UCSD-AML1 (cell line): ENCODE measurements around the gene GALNT13.

ENCODE experiments used
- DNase-seq: peaks from one replicate; lab custom pipeline; 2025; ENCODE audit not compliant: unreplicated experiment; lab: John Stamatoyannopoulos, UW

The GALNT13 gene

DNA sequence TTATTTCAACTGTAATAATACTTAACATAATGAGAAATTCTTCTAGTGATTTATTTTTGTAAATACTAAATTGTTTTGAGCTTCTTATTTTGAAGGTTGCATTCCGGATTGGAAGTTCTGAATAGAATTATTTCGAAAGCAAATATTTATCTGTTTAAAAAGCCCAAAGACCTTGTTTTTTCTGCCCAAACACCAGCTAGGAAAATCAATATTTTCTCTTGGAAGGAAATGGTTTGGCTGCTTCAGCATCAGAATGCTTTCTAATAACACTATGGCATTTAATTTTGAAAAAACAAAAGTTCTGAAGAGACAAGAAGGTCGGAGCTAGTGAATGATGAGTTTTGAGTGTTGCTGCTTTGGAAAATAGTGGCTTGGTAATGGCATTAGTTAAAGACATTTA lies 522.9 kb downstream of the GALNT13 start:
- DNase-seq = no peak

DNA sequence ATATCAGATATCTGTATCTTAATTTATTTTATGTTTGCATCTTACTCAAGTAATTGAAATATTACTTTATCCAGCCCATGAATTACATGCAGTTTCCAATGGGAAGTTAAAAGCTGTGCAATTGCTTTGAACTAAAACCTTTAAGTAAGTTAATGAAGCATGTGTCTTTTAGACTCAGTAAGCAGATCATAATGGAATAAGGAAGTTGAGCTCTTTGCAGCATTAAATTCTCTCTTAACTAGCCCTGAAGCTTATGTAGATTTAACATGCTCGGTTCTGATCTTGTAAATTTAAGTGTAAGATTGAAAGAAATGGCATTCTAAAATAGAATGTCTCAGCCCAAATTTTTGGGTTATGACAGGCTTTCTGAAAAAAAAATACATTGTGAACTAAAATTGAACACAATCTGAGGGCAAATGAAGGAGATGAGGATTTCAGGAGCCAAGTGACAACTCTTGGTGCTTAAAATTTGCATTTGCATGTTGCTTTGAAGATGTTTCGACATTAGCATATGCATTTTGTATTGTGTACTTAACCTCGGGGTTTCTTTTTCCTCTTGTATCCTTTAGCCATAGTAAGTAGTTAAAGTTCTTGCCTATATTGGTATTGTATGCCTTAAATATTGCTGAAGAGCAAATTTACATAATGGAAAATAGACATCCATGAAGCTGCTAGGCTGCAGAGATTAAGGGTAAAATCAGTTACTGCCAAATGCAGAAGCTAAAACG lies 529.0 kb downstream of the GALNT13 start:
- DNase-seq = no peak

DNA sequence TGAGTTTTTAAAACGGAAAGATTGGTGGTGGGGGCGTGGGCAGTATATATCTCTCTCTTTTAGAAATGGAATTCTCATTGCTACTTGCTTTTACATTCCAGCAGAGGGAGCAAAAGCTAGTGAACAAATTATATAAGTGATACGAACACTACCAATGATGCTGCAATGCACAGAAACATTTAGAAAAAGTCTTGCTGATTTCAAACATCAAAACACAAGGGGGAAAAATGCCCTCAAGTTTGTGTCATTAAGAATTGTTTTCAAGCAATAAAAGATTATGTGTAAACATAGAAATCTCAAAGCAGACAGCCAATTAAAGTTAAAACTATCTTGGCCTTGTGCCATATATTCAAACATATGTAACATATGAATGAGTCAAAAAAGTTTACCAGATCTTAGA lies 530.5 kb downstream of the GALNT13 start:
- DNase-seq = no peak

DNA sequence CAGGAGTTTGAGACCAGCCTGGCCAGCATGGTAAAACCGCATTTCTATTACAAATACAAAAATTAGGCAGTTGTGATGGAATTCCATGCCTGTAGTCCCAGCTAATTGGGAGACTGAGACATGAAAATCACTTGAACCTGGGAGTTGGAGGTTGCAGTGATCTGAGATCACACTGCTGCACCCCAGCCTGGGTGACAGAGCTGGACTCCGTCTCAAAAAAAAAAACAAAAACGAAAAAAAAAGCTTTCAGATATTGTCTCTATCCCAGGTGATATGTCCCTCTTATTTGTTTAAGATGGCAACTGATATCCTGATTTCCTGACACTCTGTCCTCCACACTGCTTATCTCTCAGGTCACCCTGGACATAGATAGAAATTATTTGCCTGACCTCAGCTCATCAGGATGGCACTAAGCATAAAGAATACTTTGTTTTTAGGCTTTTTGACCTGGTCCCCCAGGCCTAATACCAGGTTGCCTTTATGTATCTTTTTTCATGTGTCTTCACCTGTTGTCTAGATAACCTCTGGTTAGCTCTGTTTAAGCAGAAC lies 531.6 kb downstream of the GALNT13 start:
- DNase-seq = no peak

DNA sequence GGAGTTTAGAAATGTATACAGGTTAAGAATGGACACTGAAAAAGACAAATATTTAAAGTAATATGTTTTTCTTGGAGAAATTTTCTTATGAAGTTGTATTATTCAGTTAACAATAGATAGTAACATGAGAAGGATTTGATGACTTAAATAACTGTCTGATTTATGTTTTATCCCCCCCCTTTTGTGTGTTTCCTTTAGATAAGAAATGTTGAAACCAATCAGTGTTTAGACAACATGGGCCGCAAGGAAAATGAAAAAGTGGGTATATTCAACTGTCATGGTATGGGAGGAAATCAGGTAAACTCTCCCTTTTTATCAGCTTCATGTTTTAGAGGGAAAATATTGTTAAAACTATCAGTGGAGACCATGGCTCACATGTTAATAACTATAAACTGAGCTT lies 537.1 kb downstream of the GALNT13 start:
- no peak for DNase-seq

DNA sequence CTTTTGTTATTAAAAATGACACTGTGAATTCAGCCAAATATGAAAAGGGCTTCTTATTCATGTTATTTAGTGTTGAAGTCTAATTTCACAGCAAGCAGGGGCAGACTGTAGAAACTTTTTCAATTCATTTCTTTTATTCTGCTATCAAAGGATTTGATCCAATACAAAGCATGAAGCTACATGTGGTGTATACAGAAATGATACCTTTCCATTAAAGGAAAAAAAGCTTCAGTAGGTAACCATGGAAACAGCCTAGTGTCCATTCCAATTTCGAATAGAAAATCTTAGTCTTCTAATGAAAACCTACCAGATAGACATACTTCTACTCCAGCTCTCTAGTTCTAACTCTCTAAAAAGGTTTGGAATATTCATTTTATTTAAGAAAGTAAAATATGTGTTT lies 550.5 kb downstream of the GALNT13 start:
- no peak for DNase-seq

DNA sequence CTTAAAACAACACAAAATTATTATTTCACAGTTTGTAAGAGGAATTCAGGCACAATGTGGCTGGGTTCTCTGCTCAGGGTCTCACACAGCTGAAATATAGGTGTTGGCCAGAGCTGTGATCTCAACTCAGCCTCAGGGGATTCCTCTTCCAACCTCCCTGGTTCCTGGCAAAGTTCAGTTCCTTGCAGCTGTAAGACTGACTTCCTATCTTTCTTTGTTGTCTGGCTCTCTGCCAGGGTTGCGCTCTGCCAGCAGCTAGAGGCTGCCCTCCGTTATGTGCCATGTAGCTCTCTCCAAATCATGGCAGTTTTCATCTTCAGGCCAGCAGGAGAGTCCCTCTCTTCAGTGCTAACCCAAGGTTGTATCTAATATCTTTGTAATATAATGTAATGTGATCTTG lies 554.3 kb downstream of the GALNT13 start:
- DNase-seq = peak; percentile 9

DNA sequence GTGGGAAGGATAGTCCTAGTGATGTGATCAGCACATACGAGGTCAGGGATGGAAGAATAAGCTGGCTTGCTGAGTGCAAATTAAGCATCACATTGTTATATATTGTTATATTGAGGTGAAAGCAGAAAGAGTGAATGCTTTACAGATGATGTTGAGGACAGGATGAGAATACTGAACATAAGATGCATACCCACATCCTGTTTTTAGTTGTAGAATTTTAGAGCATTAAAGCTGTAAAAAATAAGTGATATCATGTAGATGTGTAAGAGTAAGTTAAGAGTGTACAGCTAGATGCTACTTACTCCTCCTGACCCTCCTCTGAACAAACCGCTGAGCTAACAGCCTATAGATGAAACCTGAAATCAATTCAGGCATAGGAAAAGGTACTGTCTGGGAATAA lies 555.7 kb downstream of the GALNT13 start:
- no peak for DNase-seq

DNA sequence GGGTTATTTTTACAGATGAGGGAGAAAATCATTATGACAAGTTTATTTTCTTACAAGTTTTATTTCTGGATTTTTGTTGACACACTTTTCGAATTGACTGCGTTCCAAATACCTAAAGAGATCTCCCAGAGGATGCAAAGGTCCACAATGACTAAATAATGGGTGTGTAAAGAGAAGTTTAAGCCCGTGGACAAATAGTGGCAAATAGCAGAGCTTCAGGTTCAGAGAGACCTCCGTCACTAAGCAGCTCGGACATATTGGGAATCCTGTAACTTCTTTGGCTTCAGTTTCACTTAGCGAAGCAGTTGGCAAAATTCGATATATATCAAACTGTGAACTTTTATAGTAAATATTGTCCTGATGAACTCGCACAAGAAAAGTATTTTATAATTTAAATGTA lies 556.3 kb downstream of the GALNT13 start:
- no peak for DNase-seq

DNA sequence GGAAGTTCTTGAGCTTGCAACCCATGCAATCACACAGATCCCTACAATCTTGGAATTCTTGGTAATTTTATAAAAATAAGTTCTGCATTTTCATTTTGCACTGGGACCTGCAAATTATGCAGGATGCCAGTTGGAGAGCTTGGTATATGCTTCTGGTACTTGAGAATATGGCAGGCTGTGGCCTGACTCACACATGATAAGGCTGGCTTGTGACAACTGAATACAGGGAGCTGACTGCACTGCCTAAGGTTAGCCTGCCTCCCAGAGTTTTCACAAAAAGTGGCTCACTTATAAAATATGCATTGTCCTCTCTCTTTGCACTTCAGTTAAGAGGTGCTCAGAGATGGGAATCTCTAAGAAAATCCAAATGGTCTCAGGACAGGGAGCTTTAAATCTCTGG lies 561.3 kb downstream of the GALNT13 start:
- no peak for DNase-seq

DNA sequence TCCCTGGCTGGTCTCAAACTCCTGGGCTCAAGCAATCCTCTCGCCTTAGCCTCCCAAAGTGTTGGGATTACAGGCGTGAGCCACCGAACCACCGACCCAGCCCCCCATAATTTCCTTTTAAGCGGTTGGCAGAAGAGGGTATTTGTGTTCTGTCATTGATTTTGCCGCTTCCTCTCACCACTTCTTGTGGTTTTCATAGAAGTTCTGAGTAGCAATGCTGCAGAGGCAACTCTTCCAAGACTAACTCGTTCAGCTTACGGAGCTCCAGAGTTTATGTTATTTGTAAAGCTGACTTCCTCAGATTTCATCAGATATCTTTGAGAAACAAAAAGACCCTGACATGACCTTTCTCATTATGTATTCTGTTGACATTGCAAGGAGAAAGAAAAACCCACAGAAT lies 565.4 kb downstream of the GALNT13 start:
- peak; percentile 5 for DNase-seq

DNA sequence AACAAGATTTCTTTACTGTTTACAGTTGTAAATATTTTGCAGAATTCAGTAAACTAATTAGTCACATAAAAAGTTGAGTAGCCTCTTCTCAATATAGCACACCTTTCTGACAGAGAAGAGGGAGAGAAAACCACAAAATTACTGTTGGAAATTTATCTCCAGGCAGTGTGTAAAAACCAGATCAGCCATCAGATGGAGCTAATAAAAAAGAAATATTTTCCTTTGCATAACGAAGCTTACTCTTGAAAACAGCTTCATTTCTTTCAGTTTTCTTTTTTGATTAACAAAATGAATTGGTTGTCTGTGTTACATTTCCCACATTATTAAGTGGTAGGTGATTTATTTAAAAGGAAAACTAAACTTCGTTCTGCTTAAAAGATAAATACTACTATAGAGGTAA lies 567.4 kb downstream of the GALNT13 start:
- DNase-seq = no peak

DNA sequence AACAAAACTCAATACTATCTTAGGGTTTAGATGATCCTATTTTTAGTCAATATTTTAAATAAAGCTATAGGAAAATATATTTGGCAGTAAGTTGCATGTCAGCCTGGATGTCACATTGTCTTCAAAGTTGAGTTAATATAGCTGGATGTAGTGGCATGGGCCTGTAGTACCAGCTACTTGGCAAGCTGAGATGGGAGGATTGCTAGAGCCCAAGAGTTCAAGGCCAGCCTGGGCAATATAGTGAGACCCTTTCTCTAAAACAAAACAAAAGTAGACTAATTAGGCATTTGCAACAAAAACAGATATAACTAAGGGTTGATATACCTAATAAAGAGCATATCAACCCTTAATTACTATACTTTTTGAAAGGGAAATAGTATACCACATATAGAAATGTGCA lies 572.2 kb downstream of the GALNT13 start:
- no peak for DNase-seq

DNA sequence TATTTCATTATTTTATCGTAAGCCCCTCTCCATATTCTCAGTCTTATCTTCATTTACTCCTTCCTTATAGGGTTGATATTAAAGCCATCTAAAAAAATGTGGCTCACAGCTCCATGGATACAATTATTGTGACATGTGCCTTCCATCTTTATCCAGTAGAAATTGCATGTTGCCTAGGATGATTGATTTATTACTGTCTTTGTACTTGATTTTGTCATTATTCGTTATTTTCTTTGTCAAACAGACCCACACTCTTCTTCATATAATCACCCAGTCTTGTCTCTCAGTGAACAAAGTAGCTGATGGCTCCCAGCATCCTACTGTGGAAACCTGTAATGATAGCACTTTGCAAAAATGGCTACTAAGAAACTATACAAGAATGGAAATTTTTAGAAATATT lies 574.6 kb downstream of the GALNT13 start:
- DNase-seq = no peak

DNA sequence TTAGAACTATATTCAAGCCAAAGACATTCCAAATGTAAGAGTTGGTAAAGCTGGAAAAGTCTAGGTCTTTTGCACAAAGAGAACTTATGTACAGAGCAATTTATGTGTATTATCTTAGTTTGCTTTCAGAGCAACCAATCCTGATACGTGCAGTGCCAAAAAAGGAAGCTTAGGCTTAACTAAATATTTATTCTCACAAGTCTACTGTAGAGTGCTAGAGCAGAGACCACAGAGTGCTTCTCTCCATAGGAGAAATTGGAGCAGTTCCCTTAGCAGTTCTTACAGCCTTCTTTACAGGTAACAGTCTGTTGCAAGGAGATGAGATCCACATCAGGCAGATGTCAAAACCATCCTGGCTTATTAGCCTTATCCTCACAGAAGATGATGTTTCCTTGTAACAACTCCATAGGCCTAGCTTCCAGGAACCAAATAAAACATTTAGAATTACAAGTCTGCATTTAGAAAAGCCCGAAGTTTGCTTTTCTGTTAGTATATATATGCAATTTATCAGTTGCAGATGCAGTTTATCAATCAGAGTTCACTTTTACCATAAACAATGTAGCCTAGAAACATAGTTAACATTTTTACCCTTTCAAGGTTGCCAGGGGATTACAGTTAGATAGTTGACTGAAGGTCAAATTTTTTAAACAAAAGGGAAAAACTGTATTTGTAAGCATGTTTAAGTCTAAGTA lies 576.2 kb downstream of the GALNT13 start:
- no peak for DNase-seq

DNA sequence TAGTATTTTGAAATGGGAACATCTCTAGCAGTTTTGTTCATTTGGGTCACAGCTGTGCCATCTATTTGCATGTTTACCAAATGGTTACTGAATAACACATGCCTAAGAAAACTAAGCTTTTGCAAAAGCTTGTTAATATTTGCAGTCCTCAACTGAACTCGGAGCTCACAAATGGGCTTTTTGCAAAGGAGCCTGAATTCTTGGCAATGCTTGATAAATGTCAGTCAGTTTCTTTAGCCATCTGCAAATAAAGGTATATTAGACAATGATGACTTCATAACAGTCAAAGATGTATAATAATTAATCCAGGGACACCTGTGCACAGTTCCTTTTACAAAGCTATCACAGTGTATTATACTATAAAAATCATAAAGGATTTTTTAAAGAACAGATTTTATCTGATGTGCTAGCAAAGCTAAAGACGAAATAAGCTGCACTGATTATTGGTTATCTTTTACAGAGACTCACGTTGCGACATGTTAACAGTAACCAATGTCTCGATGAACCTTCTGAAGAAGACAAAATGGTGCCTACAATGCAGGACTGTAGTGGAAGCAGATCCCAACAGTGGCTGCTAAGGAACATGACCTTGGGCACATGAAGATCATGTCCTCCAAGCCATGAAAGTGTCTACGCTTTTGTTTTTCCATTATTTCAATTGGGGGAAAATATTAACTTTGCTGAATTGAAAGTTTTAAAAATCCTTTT lies 578.4 kb downstream of the GALNT13 start:
- DNase-seq = no peak

DNA sequence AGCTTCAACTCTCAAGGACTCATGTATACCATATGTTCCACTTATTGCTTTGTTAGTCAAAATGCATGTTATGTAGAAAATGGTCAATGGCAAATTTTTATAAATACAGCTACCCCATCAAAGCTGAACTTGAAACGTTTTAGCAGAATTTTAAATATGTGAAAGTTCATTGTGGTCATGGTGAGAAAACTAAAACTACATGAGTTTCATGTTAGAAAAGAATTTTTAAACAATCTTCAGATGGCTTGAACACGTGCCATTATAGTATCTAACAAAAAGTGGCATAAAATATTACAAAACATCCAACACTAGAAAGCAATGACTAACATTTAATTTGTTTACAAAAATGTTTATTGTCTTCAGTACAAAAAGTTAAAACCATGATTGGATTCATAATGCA lies 580.7 kb downstream of the GALNT13 start:
- DNase-seq = no peak

DNA sequence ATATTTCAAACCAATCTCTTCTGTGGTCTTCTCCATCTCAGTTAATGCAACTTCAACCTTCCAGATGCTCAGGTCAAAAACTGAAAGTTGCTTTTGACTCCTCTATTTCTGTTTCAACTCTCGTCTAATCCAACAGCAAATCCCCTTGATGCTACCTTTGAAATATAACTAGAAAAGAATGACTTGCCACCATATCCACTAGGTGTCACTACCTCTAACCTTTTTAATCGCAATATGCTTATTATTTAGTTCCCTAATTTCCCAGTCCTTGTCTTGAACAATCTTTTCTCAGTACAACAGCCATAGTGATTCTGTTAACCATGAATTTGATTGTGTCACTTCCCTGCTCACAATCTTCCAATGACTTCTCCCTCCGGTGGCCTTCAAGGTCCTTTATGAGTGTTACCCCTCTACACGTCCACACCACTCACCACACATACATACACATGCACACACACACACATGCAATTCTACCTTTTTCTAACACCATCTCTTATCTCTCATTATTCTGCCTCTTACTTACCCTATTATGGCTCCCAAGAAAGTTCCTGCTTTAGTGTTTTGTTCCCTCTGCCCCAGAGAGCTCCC lies 581.3 kb downstream of the GALNT13 start:
- no peak for DNase-seq

DNA sequence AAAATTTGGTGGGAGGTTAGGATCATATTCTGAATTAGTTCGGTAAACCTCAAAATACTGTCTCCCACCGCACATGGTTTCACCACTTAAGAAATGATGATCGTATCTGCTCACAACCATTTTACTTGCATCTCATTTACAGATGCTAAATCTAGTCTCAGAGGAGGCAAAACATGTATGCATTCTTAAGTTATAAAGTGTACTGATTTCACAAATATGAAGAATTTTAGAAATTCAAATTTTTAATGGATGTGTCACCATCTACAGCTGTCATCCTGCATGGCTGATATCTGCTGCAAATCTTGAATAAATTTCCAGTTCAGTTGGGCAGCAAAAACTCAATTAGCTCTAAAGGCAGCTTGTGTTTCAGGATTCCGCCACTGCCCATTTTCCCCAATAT lies 583.4 kb downstream of the GALNT13 start:
- no peak for DNase-seq

DNA sequence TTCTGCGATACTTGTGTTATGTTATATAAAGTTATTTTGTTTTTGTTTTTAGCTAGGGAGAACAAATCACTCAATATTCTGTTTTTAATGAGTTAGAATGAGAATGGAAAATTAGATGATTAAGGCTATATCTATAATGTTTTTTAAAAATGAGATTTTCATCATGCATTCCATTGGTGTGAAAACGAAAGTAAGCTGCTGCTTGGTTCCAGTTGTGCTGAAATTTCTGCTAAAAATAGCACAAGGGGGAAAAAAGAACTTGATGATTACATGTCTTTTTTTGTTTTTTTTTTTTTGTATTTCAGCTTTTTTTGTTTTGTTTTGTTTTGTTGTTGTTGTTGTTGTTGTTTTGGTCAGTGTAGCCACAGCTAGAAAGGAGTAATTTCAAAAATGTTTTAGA lies 584.1 kb downstream of the GALNT13 start:
- no peak for DNase-seq

DNA sequence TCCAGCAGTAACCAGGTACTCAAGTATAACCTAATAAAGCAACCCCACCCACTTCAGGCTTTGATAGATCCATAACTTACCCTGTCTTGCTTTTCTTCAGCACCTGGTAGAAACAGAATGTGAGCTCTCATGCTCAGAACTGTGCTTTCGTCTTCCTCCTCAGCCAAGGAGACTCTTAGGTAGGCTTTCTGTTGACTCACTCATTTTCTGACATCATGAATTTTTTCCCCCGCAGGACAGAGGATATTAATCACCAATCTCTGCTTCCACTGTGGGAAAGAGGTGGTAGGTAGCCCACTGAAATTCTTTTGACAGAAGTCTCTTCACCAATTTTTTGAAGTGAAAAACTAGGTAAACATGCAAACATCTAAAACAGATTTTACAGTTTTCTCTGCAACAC lies 585.6 kb downstream of the GALNT13 start:
- no peak for DNase-seq

DNA sequence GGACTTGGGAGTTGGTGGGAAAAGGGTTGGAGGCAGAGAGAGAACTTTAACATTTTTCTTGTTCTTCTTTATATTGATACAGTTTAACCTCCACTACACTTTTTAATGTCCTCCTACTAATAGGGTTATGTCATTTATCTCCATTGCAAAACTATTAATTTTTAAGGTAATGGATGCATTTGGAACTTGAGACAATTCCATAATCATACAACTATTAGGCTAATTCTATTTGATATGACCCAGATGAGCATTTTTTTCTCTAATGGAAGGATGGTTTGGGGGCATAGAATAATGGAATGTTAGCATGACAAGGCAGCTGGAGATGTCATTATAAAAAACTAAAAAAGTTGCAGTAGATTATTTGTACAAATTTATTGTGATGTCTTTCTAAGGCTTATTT lies 587.6 kb downstream of the GALNT13 start:
- DNase-seq = no peak
